Melanocyte of skin (primary cell): ENCODE measurements around the gene DERA. TPM values are rescaled to one million over a fixed set of nuclear protein-coding genes. Genes with fewer than 3 reads are reported as not detected.

Experiments used
- total RNA-seq, 2 donors: library from RNA; depleted of rRNA; stranded (reverse); fragments of >200 nt; gene quantifications; 2 replicates each; pipeline ENCODE4 v1.2.3, GENCODE V29; 2012

The DERA gene
- total RNA-seq: 10 to 100 TPM; 70.5 to 73.6 TPM

DNA sequence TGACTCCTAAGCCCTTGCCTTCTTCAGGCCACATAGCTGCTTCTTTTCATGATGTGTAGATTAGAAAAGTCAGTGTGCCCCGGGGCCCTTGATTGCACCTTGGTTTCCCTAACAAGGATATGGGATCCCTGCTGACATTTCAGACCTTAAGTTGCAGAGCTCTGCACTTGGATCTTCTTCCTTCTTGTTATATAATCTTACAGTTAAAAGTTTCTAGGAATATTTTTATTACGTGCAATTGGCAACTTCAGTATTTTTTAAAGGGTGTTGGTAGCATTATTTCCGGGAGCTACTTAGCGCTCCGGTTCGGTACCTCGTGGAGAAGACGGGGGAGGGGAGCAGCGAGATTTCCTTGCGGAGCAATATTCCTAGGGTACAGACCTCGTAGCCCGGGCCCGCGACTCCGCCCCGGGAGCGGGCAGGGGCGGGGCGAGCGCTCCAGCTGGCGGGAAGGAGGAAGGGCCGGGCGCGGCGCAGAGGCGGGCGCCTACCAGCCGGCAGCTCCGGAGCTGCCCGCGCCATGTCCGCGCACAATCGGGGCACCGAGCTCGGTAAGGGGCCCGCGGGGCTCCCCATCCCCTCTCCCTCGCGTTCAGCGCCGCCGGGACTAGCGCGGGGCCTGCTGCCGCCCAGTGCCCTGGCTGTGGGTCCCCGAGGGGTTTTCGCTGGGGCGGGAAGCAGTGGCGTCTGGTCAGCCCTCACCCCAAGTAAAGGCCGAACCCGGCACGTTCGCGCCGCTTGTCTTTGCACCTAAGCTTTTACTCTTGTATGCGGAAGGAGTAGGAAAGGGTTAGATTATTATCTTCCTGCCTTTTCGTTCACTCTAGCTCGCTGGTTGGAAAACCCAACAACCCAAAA is at the start of gene DERA:
Gene DERA (plus strand): TSS at position 469 of the 858 bp plus-strand sequence. CDS start 52 bp downstream, at position 521.

GRCh38 chr12:15882118-15882971 is 28.8 kb upstream of the DERA start, which contains the start of gene STRAP:
Gene STRAP, plus strand, starts transcription at chr12:15882387. Its CDS starts 321 bp downstream, at chr12:15882708.

Other genes with a start within 250 kb of the DERA start
- gene EPS8, start 121.9 kb upstream of the DERA start, total RNA-seq: 100 to 1,000 TPM; 129 to 156 TPM
- gene STRAP, start 28.9 kb upstream of the DERA start, total RNA-seq: 10 to 100 TPM; 61.9 to 98.2 TPM